NCI-H82 treated with DMSO at 0.1 percent for 48 hours (cell line): ENCODE results near the gene COL5A3.

ENCODE experiments used
- DNase-seq: peaks from one replicate; lab custom pipeline; 2025; ENCODE audit not compliant: unreplicated experiment; lab: John Stamatoyannopoulos, UW

The COL5A3 gene

DNA sequence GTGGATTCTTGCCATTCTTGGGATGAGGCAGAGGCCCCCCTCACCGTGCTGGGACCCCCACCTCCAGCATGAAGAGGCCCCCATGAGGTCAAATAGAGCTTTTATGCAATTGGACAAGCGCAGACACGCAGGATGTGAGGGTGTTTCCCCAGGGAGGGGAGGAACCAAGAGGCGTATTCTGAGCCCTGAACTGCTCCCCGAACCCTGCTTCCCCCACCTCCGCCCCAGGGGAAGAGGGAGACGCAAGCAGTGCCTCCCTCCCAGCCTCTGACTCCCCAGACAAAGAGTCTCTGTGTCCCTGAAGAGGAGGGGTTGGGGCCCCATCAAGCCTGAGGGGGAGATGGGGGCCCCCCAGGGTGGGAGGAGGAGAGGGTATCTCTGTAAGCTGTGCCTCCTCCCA, 1.7 kb upstream of the COL5A3 start:
- no peak for DNase-seq

- DNase-seq: no peak
Measured at GRCh38 chr19:10010939-10011338, 635 bp upstream of the COL5A3 start.

- no peak for DNase-seq
Measured at GRCh38 chr19:10009714-10010224, 535 bp downstream of the COL5A3 start.

GRCh38 chr19:10008184-10008765, 2.0 kb downstream of the COL5A3 start:
- DNase-seq: no peak

- no peak for DNase-seq
Measured at GRCh38 chr19:10007371-10008183, 2.7 kb downstream of the COL5A3 start.

- no peak for DNase-seq
Measured at GRCh38 chr19:10006752-10007323, 3.5 kb downstream of the COL5A3 start.

DNA sequence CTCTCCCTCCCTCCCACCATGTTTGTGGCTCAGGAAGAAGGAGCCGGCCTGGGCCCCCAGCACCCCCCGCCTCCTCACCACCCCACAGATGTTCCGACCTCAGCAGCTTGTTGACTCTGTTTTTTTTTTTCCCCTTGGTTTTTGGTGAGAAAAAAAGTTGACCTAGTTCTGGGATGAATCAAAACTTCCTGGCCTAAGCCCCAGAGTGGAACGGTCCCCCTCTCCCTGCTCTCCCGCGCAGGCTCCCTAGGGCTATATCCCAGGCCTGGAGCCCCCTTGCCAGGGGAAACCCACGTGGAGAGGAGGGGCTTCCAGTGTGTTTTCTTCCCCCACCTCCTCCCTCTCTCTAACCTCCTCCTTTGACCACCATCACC, 4.0 kb downstream of the COL5A3 start:
- DNase-seq: no peak

GRCh38 chr19:10005632-10006334, 4.5 kb downstream of the COL5A3 start:
- DNase-seq: no peak

DNA sequence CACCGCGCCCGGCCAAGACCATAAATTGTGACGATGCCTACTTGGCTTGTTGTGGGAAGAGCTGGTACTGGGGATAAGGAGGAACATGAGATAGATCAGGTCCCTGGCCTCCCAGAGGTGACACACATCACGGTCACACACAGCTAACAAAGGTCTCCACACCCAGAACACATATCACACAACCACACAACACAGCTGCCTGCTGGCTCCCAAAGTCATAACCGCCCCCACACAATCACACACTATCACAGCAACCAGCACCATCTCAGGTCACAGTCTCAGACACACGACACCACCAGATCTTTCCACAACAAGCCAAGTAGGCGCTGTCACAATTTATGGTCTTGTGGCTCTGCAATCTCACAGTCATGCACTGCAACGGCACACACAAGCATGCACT, 5.7 kb downstream of the COL5A3 start:
- no peak for DNase-seq

- no peak for DNase-seq
Measured at GRCh38 chr19:10003271-10003670, 7.0 kb downstream of the COL5A3 start.

DNA sequence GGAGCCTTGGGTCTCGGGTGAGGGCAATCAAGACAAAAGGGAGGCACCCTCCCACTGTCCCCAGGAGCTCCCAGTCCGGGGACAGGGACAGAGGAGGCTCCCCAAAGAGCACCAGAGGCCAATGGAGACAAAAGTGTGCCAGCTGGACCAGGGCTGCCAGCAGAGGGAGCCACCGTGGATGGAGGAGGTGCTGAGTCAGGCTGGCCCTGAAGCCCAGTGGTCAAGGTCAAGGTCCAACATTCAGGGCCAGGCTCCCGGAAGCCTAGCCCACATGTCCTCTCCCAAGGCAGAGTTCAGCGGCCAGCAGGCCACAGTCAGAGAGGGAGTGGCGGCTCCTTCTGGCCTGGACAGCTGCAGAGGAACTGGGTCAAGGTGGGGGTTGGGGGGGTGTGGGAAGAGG, 8.4 kb downstream of the COL5A3 start:
- DNase-seq: no peak

DNA sequence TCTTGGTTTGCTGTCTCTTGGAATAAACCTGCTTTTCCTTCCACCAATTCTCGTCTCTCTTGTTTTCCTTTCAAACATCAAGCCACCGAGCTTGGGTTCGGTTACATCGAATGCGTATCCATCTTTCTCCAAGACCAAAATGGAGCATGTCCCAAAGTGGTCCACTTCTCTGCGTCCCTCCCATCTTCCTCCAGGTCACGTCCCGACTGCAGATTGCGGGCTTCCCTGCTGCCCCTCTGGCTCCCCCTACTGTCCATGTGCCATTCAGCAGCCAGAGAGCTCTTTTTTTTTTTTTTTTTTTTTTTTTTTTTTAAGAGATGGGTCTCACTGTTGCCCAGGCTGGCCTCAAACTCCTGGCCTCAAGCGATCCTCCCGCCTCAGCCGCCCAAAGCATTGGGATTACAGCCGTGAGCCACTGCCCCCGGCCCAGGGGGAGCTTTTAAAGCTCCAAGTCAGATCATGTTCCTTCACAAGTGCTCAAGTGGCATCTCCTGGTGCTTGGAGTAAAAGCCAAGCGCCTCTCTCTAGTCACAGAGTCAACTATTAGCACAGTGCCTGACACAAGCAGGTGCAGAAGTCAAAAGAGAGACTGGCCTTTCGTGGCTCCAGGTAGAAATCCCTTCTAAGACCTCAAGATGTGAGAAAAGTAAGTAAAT, 10.0 kb downstream of the COL5A3 start:
- DNase-seq: no peak

GRCh38 chr19:9996541-9996940, 13.8 kb downstream of the COL5A3 start:
- DNase-seq: no peak

DNA sequence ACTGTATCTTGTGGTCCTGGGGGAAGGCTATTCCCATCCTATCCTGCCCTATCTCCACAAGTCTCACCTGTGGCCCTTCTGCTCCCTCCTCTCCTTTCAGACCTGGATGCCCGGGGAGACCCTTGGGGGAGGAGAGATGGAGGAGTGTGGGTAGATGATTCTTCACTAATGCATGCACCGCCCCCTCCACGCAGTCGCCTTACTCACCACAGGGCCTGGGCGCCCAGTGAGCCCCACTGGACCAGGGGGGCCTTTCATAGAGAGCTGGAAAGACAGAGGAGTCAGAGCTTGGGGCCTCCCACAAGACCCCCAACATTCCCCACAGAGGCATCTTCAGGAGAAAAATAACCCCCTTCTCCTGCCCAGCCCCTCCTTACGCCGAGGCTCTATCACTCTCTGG, 14.3 kb downstream of the COL5A3 start:
- no peak for DNase-seq

- DNase-seq: no peak
Measured at GRCh38 chr19:9995084-9995483, 15.2 kb downstream of the COL5A3 start.

GRCh38 chr19:9991425-9992191, 18.7 kb downstream of the COL5A3 start:
- no peak for DNase-seq

DNA sequence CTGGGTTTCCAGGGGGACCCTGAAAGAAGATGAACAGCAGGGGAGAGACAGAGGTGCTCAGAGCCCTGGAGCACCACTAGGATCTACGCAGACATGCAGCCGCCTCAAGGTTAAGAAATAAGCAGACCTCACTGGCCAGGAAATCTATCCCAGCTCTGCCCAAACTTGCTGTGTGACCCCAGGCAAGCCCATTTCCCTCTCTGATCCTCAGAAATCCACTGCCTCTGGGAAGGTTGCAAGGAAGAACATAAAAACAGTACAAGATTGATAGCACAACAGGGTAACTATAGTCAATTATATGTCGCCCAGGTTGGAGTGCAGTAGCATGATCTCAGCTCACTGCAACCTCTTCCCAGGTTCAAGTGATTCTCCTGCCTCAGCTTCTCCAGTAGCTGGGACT, 20.8 kb downstream of the COL5A3 start:
- DNase-seq: no peak

DNA sequence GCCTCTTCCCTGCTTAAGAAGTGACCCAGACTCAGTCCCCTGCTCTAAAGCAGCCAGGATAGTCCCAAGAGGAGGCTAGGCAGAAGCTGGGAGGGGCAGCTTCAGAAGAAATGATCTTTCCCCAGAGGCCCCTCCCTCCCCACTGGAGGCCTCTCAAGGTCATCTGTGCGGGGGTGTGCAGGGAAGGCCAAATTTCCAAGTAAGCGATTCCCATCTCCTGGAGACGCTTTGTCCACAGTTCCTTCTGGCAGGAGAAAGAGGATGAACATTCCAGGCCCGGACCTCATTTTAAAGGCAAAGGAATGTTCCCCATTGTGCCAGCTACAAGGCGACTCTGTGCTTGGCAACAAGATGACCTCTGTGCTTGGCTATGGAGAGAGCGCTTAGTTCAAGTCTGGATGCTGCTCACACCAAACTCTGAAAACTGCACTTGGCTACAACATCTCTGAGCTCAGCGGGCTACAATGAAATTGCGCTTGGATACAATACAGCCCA, 23.5 kb downstream of the COL5A3 start:
- no peak for DNase-seq

GRCh38 chr19:9981406-9982260, 28.7 kb downstream of the COL5A3 start:
- DNase-seq: no peak
